ENCODE data around the gene PAX2. TPM values are rescaled to one million over a fixed set of nuclear protein-coding genes. Genes with fewer than 3 reads are reported as not detected.

The PAX2 gene
- total and polyA plus RNA-seq, 4 donors = not detected

- TF ChIP-seq ZBTB33 (IDR thresholded peaks at IDR 0.05) (no peak), ATF3 (IDR thresholded peaks at IDR 0.05) (no peak)
- WGBS = 54% methylated on average over 9 of the region's 9 CpGs
- H3K4me3 ChIP-seq (ENCODE audit: low read depth in 1 of 3, low read length in 3 of 3) = no peak overlapping the region
- no peak for DNase-seq (ENCODE audit: low spot score)
- H3K4me1 ChIP-seq (ENCODE audit: control insufficient read depth in 4 of 4, insufficient read depth in 4 of 4, low read length in 3 of 4) = no peaks in the 10 kb centered on the region
- no peak overlapping the region for H3K9ac ChIP-seq (ENCODE audit: low read depth in 1 of 2, low read length in 2 of 2)
- H3K27me3 ChIP-seq (ENCODE audit: control insufficient read depth in 4 of 4, insufficient read depth in 4 of 4, low read length in 3 of 4) = peaks cover 0 to 4% (median 3%) of the 10 kb centered on the region in 4 donors
- no peak overlapping the region for H3K27ac ChIP-seq (ENCODE audit: low read depth in 1 of 2, low read length in 2 of 2)
- peaks cover 0 to 3% (median 0%) of the 10 kb centered on the region in 4 donors for H3K9me3 ChIP-seq (ENCODE audit: control insufficient read depth in 4 of 4, low read length in 3 of 4)
- H3K36me3 ChIP-seq (ENCODE audit: control insufficient read depth in 4 of 4, insufficient read depth in 3 of 4, low read depth in 1 of 4, low read length in 3 of 4) = no peaks in the 10 kb centered on the region
Measured at GRCh38 chr10:100779329-100779728, 33.9 kb downstream of the PAX2 start.

GRCh38 chr10:100780324-100780723 is 34.9 kb downstream of the PAX2 start:
- H3K4me3 ChIP-seq (ENCODE audit: low read depth in 1 of 3, low read length in 3 of 3) = no peak overlapping the region
- peaks cover 0 to 3% (median 0%) of the 10 kb centered on the region in 4 donors for H3K9me3 ChIP-seq (ENCODE audit: control insufficient read depth in 4 of 4, low read length in 3 of 4)
- no peaks in the 10 kb centered on the region for H3K4me1 ChIP-seq (ENCODE audit: control insufficient read depth in 4 of 4, insufficient read depth in 4 of 4, low read length in 3 of 4)
- no peak for DNase-seq (ENCODE audit: low spot score)
- H3K27ac ChIP-seq (ENCODE audit: low read depth in 1 of 2, low read length in 2 of 2) = no peak overlapping the region
- peaks cover 0 to 4% (median 3%) of the 10 kb centered on the region in 4 donors for H3K27me3 ChIP-seq (ENCODE audit: control insufficient read depth in 4 of 4, insufficient read depth in 4 of 4, low read length in 3 of 4)
- no peak overlapping the region for H3K9ac ChIP-seq (ENCODE audit: low read depth in 1 of 2, low read length in 2 of 2)
- H3K36me3 ChIP-seq (ENCODE audit: control insufficient read depth in 4 of 4, insufficient read depth in 3 of 4, low read depth in 1 of 4, low read length in 3 of 4) = no peaks in the 10 kb centered on the region
- TF ChIP-seq ATF3 (IDR thresholded peaks at IDR 0.05) (no peak), HNF4A (conservative IDR thresholded peaks at IDR 0.05) (no peak), NR2F2 (IDR thresholded peaks at IDR 0.05) (no peak), JUND (IDR thresholded peaks at IDR 0.05) (no peak)
- whole genome bisulfite sequencing = 72% methylated on average over 2 of the region's 2 CpGs

GRCh38 chr10:100781145-100781665 is 35.8 kb downstream of the PAX2 start:
- peaks cover 0 to 3% (median 0%) of the 10 kb centered on the region in 4 donors for H3K9me3 ChIP-seq (ENCODE audit: control insufficient read depth in 4 of 4, low read length in 3 of 4)
- TF ChIP-seq ATF3 (IDR thresholded peaks at IDR 0.05) (no peak), GABPA (IDR thresholded peaks at IDR 0.05 in 1 of 2, conservative IDR thresholded peaks at IDR 0.05 in 1 of 2) (no peak), RAD21 (IDR thresholded peaks at IDR 0.05) (no peak), EGR1 (IDR thresholded peaks at IDR 0.05; ENCODE audit: low read depth in 2 of 2) (no peak), ZBTB33 (IDR thresholded peaks at IDR 0.05) (no peak), HNF4A (conservative IDR thresholded peaks at IDR 0.05) (no peak), NR2F2 (IDR thresholded peaks at IDR 0.05) (no peak), MAX (IDR thresholded peaks at IDR 0.05) (no peak), YY1 (IDR thresholded peaks at IDR 0.05) (no peak)
- WGBS = 71% methylated on average over 11 of the region's 11 CpGs
- no peaks in the 10 kb centered on the region for H3K36me3 ChIP-seq (ENCODE audit: control insufficient read depth in 4 of 4, insufficient read depth in 3 of 4, low read depth in 1 of 4, low read length in 3 of 4)
- peaks cover 0 to 4% (median 3%) of the 10 kb centered on the region in 4 donors for H3K27me3 ChIP-seq (ENCODE audit: control insufficient read depth in 4 of 4, insufficient read depth in 4 of 4, low read length in 3 of 4)
- no peak overlapping the region for H3K4me3 ChIP-seq (ENCODE audit: low read depth in 1 of 3, low read length in 3 of 3)
- no peak overlapping the region for H3K9ac ChIP-seq (ENCODE audit: low read depth in 1 of 2, low read length in 2 of 2)
- no peak for DNase-seq (ENCODE audit: low spot score)
- no peaks in the 10 kb centered on the region for H3K4me1 ChIP-seq (ENCODE audit: control insufficient read depth in 4 of 4, insufficient read depth in 4 of 4, low read length in 3 of 4)
- no peak overlapping the region for H3K27ac ChIP-seq (ENCODE audit: low read depth in 1 of 2, low read length in 2 of 2)

Data from liver (tissue), 9 donors.